Nephron (organoid): ENCODE results near the gene TBC1D25.

ENCODE experiments used
- H3K27ac Mint-ChIP-seq, 3 experiments: 2 replicates each; pipeline ENCODE4 v1.8.0; 2020; ENCODE audit warnings: mixed read lengths in 3 of 3, mild to moderate bottlenecking in 2 of 3, moderate library complexity in 1 of 3
- H3K27me3 Mint-ChIP-seq: 2 replicates; pipeline ENCODE4 v1.8.0; 2021; ENCODE audit warnings: low read depth, mild to moderate bottlenecking, moderate library complexity, mixed read lengths
- H3K36me3 Mint-ChIP-seq: 2 replicates; pipeline ENCODE4 v1.8.0; 2020; ENCODE audit warnings: low read depth, mixed read lengths
- H3K4me1 Mint-ChIP-seq: 2 replicates; pipeline ENCODE4 v1.8.0; 2020; ENCODE audit warnings: mixed read lengths
- H3K4me3 Mint-ChIP-seq, 3 experiments: 2 replicates each; pipeline ENCODE4 v1.8.0; 2020; ENCODE audit warnings: mild to moderate bottlenecking in 3 of 3, mixed read lengths in 3 of 3, moderate library complexity in 2 of 3
- H3K9me3 Mint-ChIP-seq: 2 replicates; pipeline ENCODE4 v1.8.0; 2020; ENCODE audit warnings: mixed read lengths
- CTCF ChIP-seq, 3 experiments: fragments of 200-600 bp; sonication (generic); IDR thresholded peaks; one replicate each; pipeline ENCODE4 v1.5.0; 2021; ENCODE audit warnings: antibody characterized with exemption in 3 of 3; ENCODE audit not compliant: unreplicated experiment in 3 of 3

Gene TBC1D25

GRCh38 chrX:48512371-48512935 is 27.1 kb upstream of the TBC1D25 start:
- H3K4me3 Mint-ChIP-seq: no peak overlapping the region
- TF ChIP-seq CTCF (IDR thresholded peaks at IDR 0.05; ENCODE audit: unreplicated experiment in 3 of 3): no peak
- no peaks in the 10 kb centered on the region for H3K27me3 Mint-ChIP-seq
- H3K36me3 Mint-ChIP-seq: peaks cover 4% of the 10 kb centered on the region
- peaks cover 15% of the 10 kb centered on the region for H3K9me3 Mint-ChIP-seq
- no peaks in the 10 kb centered on the region for H3K4me1 Mint-ChIP-seq
- no peak overlapping the region for H3K27ac Mint-ChIP-seq

GRCh38 chrX:48513670-48514069 is 25.8 kb upstream of the TBC1D25 start:
- no peak for TF ChIP-seq CTCF (IDR thresholded peaks at IDR 0.05; ENCODE audit: unreplicated experiment in 3 of 3)
- Mint-ChIP-seq H3K4me1 (no peaks in the 10 kb centered on the region), H3K27ac (no peak overlapping the region), H3K36me3 (peaks cover 4% of the 10 kb centered on the region), H3K27me3 (no peaks in the 10 kb centered on the region), H3K4me3 (no peak overlapping the region), H3K9me3 (peaks cover 15% of the 10 kb centered on the region)

- no peak overlapping the region for H3K4me3 Mint-ChIP-seq
- H3K4me1 Mint-ChIP-seq: no peaks in the 10 kb centered on the region
- peaks cover 16% of the 10 kb centered on the region for H3K9me3 Mint-ChIP-seq
- H3K27me3 Mint-ChIP-seq: no peaks in the 10 kb centered on the region
- TF ChIP-seq CTCF (IDR thresholded peaks at IDR 0.05; ENCODE audit: unreplicated experiment in 3 of 3): no peak
- peaks cover 4% of the 10 kb centered on the region for H3K36me3 Mint-ChIP-seq
- H3K27ac Mint-ChIP-seq: no peak overlapping the region
Measured at GRCh38 chrX:48514126-48514806, 25.2 kb upstream of the TBC1D25 start.

GRCh38 chrX:48514868-48515460 is 24.6 kb upstream of the TBC1D25 start:
- Mint-ChIP-seq H3K4me3 (no peak overlapping the region), H3K4me1 (no peaks in the 10 kb centered on the region), H3K9me3 (peaks cover 15% of the 10 kb centered on the region), H3K36me3 (peaks cover 4% of the 10 kb centered on the region), H3K27ac (no peak overlapping the region), H3K27me3 (no peaks in the 10 kb centered on the region)
- TF ChIP-seq CTCF (IDR thresholded peaks at IDR 0.05; ENCODE audit: unreplicated experiment in 3 of 3): no peak

GRCh38 chrX:48515842-48516241 is 23.7 kb upstream of the TBC1D25 start:
- Mint-ChIP-seq H3K27ac (no peak overlapping the region), H3K9me3 (peaks cover 17% of the 10 kb centered on the region), H3K4me3 (no peak overlapping the region), H3K36me3 (peaks cover 4% of the 10 kb centered on the region), H3K4me1 (no peaks in the 10 kb centered on the region), H3K27me3 (no peaks in the 10 kb centered on the region)
- no peak for TF ChIP-seq CTCF (IDR thresholded peaks at IDR 0.05; ENCODE audit: unreplicated experiment in 3 of 3)
